NCI-H1092 treated with DMSO at 0.1 percent for 48 hours (cell line): ENCODE measurements around the gene SLC25A11.

ENCODE experiments used
- DNase-seq: peaks from one replicate; lab custom pipeline; 2025; lab: John Stamatoyannopoulos, UW

The SLC25A11 gene

GRCh38 chr17:4895121-4895520 lies 44.7 kb downstream of the SLC25A11 start:
- no peak for DNase-seq

- no peak for DNase-seq
Measured at GRCh38 chr17:4893721-4894560, 45.9 kb downstream of the SLC25A11 start.

- no peak for DNase-seq
Measured at GRCh38 chr17:4893272-4893671, 46.6 kb downstream of the SLC25A11 start.

- DNase-seq = no peak
Measured at GRCh38 chr17:4892499-4893221, 47.2 kb downstream of the SLC25A11 start.

- DNase-seq = no peak
Measured at GRCh38 chr17:4891411-4892410, 48.1 kb downstream of the SLC25A11 start.

- DNase-seq = no peak
Measured at GRCh38 chr17:4887581-4887980, 52.3 kb downstream of the SLC25A11 start.
